WTC11 (cell line): Measurements from ENCODE around the gene NAV2. TPM values are rescaled to one million over a fixed set of nuclear protein-coding genes. Genes with fewer than 3 reads are reported as not detected.

Experiments used
- ATAC-seq: fragments of 200-7000 bp; cut with Tn5 transposase; 2 replicates; pipeline ENCODE4 v1.10.0; 2021; ENCODE audit warnings: mild to moderate bottlenecking, moderate library complexity
- CTCF ChIA-PET: fragments of 300-600 bp; sonication (Branson Sonifier 250); formaldehyde crosslinking; loops from one replicate; lab custom pipeline; 2021; ENCODE audit warnings: antibody characterized with exemption; lab: Charles Lee
- POLR2A ChIA-PET: fragments of 350-600 bp; sonication (Branson Sonifier 250); formaldehyde crosslinking; loops from one replicate; lab custom pipeline; 2021; ENCODE audit warnings: antibody characterized with exemption; lab: Charles Lee
- DNase-seq: peaks from one replicate; pipeline ENCODE4 v3.0.0; 2021; ENCODE audit warnings: low spot score
- H3K27ac Mint-ChIP-seq: 2 replicates; pipeline ENCODE4 v1.8.0; 2021; ENCODE audit warnings: mixed read lengths
- H3K27me3 Mint-ChIP-seq: 2 replicates; pipeline ENCODE4 v1.8.0; 2021; ENCODE audit warnings: low read depth, mild to moderate bottlenecking, moderate library complexity, mixed read lengths
- H3K36me3 Mint-ChIP-seq: 2 replicates; pipeline ENCODE4 v1.8.0; 2021; ENCODE audit warnings: mixed read lengths
- H3K4me1 Mint-ChIP-seq: 2 replicates; pipeline ENCODE4 v1.8.0; 2022; ENCODE audit warnings: mixed read lengths
- H3K4me3 Mint-ChIP-seq: 2 replicates; pipeline ENCODE4 v1.8.0; 2021; ENCODE audit warnings: mild to moderate bottlenecking, moderate library complexity, mixed read lengths
- H3K9me3 Mint-ChIP-seq: 2 replicates; pipeline ENCODE4 v1.8.0; 2021; ENCODE audit warnings: mixed read lengths
- AFF4 ChIP-seq: sonication (generic); formaldehyde crosslinking; IDR thresholded peaks from 2 replicates; pipeline ENCODE4 v1.8.1; 2023; ENCODE audit warnings: mild to moderate bottlenecking, missing genetic modification reagents, borderline replicate concordance
- E2F4 ChIP-seq: sonication (generic); formaldehyde crosslinking; IDR thresholded peaks from 2 replicates; pipeline ENCODE4 v1.8.1; 2022; ENCODE audit warnings: low read depth, mild to moderate bottlenecking, moderate library complexity, missing genetic modification reagents, borderline replicate concordance
- ESRRA ChIP-seq: sonication (generic); formaldehyde crosslinking; IDR thresholded peaks from 2 replicates; pipeline ENCODE4 v1.8.1; 2022; ENCODE audit warnings: mild to moderate bottlenecking, missing genetic modification reagents, borderline replicate concordance
- FOXJ3 ChIP-seq: sonication (generic); formaldehyde crosslinking; IDR thresholded peaks from 2 replicates; pipeline ENCODE4 v1.9.0; 2021; ENCODE audit warnings: missing genetic modification reagents, mild to moderate bottlenecking, borderline replicate concordance
- FOXK1 ChIP-seq: sonication (generic); formaldehyde crosslinking; IDR thresholded peaks from 2 replicates; pipeline ENCODE4 v1.8.0; 2022; ENCODE audit warnings: mild to moderate bottlenecking, moderate library complexity, missing genetic modification reagents
- HMGA2 ChIP-seq: fragments of 250-450 bp; sonication (Bioruptor Pico); IDR thresholded peaks from 2 replicates; pipeline ENCODE4 v1.4.0; 2021; ENCODE audit warnings: mild to moderate bottlenecking, moderate library complexity
- IRF1 ChIP-seq: sonication (generic); formaldehyde crosslinking; IDR thresholded peaks from 2 replicates; pipeline ENCODE4 v1.8.0; 2023; ENCODE audit warnings: missing genetic modification reagents
- MLX ChIP-seq: sonication (generic); formaldehyde crosslinking; IDR thresholded peaks from 2 replicates; pipeline ENCODE4 v1.8.1; 2023; ENCODE audit warnings: mild to moderate bottlenecking, missing genetic modification reagents, moderate library complexity
- NR1H2 ChIP-seq: sonication (generic); formaldehyde crosslinking; IDR thresholded peaks from 2 replicates; pipeline ENCODE4 v1.9.0; 2021; ENCODE audit warnings: mild to moderate bottlenecking, moderate library complexity, missing genetic modification reagents
- NR2C2 ChIP-seq: sonication (generic); formaldehyde crosslinking; IDR thresholded peaks from 2 replicates; pipeline ENCODE4 v1.8.0; 2022; ENCODE audit warnings: mild to moderate bottlenecking, missing genetic modification reagents
- PRRX2 ChIP-seq: fragments of 250-450 bp; sonication (Bioruptor Pico); IDR thresholded peaks from 2 replicates; pipeline ENCODE4 v1.8.0; 2021; ENCODE audit warnings: mild to moderate bottlenecking
- SMAD3 ChIP-seq: sonication (generic); formaldehyde crosslinking; IDR thresholded peaks from 2 replicates; pipeline ENCODE4 v1.8.0; 2022; ENCODE audit warnings: missing genetic modification reagents, mild to moderate bottlenecking, borderline replicate concordance
- SOX15 ChIP-seq: fragments of 250-450 bp; sonication (Bioruptor Pico); IDR thresholded peaks from 2 replicates; pipeline ENCODE4 v1.9.0; 2021; ENCODE audit warnings: mild to moderate bottlenecking
- TCF7 ChIP-seq: sonication (generic); formaldehyde crosslinking; IDR thresholded peaks from 2 replicates; pipeline ENCODE4 v1.8.0; 2022; ENCODE audit warnings: mild to moderate bottlenecking, low read depth, missing genetic modification reagents, moderate library complexity
- TEAD4 ChIP-seq: sonication (generic); formaldehyde crosslinking; IDR thresholded peaks from 2 replicates; pipeline ENCODE4 v1.8.0; 2022; ENCODE audit warnings: mild to moderate bottlenecking, missing genetic modification reagents
- TP53 ChIP-seq: sonication (generic); formaldehyde crosslinking; IDR thresholded peaks from 2 replicates; pipeline ENCODE4 v1.8.1; 2023; ENCODE audit warnings: mild to moderate bottlenecking, missing genetic modification reagents
- ZBTB43 ChIP-seq: sonication (generic); formaldehyde crosslinking; IDR thresholded peaks from 2 replicates; pipeline ENCODE4 v1.8.1; 2023; ENCODE audit warnings: mild to moderate bottlenecking, missing genetic modification reagents
- ZNF232 ChIP-seq: sonication (generic); formaldehyde crosslinking; IDR thresholded peaks from 2 replicates; pipeline ENCODE4 v1.8.0; 2022; ENCODE audit warnings: mild to moderate bottlenecking, missing genetic modification reagents
- ZNF416 ChIP-seq: fragments of 250-450 bp; sonication (Bioruptor Pico); IDR thresholded peaks from 2 replicates; pipeline ENCODE4 v1.9.0; 2021; ENCODE audit warnings: mild to moderate bottlenecking, inconsistent platforms
- total RNA-seq: library from RNA; stranded (reverse); gene quantifications from 3 replicates; pipeline ENCODE4 v1.2.3, GENCODE V29; 2021

Gene NAV2
- total RNA-seq, 1 experiment from 2014 or later = 42.8 TPM

GRCh38 chr11:20010156-20010850 lies 297.7 kb downstream of the NAV2 start:
- H3K36me3 Mint-ChIP-seq = no peaks in the 10 kb centered on the region
- H3K27me3 Mint-ChIP-seq = no peaks in the 10 kb centered on the region
- TF ChIP-seq NR1H2 (CRISPR knock-in tag) (no peak), FOXK1 (CRISPR knock-in tag) (no peak), ZNF416 (CRISPR knock-in tag) (no peak), NR2C2 (CRISPR knock-in tag) (no peak), AFF4 (CRISPR knock-in tag) (no peak), HMGA2 (CRISPR knock-in tag) (no peak), ZBTB43 (CRISPR knock-in tag) (no peak), TP53 (CRISPR knock-in tag) (no peak), MLX (CRISPR knock-in tag) (no peak), TCF7 (CRISPR knock-in tag) (no peak), SMAD3 (CRISPR knock-in tag) (no peak), ZNF232 (CRISPR knock-in tag) (no peak), TEAD4 (CRISPR knock-in tag) (no peak), PRRX2 (CRISPR knock-in tag) (no peak), FOXJ3 (CRISPR knock-in tag) (no peak), ESRRA (CRISPR knock-in tag) (no peak), SOX15 (CRISPR knock-in tag) (no peak), IRF1 (no peak), E2F4 (no peak)
- DNase-seq = no peak
- ChIA-PET POLR2A (interaction anchor here (1.3 kb wide), 1 partner anchor 14 kb away, joined by 3 read pairs; no protein-coding TSS in a partner anchor), CTCF (interaction anchor here (1.0 to 2.3 kb wide), 2 partner anchors 10 to 14 kb away, joined by 3 to 10 read pairs; no protein-coding TSS in a partner anchor)
- peaks cover 17% of the 10 kb centered on the region for H3K4me1 Mint-ChIP-seq
- no peak overlapping the region for H3K4me3 Mint-ChIP-seq
- ATAC-seq = 0 out of 2 replicates have a peak, but pooled peaks have one; percentile 12
- H3K9me3 Mint-ChIP-seq = no peaks in the 10 kb centered on the region
- H3K27ac Mint-ChIP-seq = no peak overlapping the region
